AG04450 (cell line): Measurements from ENCODE around the gene KCNH8. TPM values are rescaled to one million over a fixed set of nuclear protein-coding genes. Genes with fewer than 3 reads are reported as not detected.

Experiments
- CTCF ChIA-PET: fragments of 300-600, 350-600 bp; formaldehyde crosslinking; extraction: SDS; loops from one replicate; lab custom pipeline; 2022; ENCODE audit warnings: antibody characterized with exemption, inconsistent platforms; lab: Charles Lee
- POLR2A ChIA-PET: fragments of 350-600 bp; formaldehyde crosslinking; extraction: SDS; loops from one replicate; lab custom pipeline; 2021; ENCODE audit warnings: antibody characterized with exemption, inconsistent platforms; lab: Yijun Ruan, JAX
- DNase-seq: peaks from one replicate; pipeline ENCODE4 v3.0.0-alpha.2; 2011; ENCODE audit warnings: low read depth, low spot score
- H3K27ac ChIP-seq: one replicate; pipeline ENCODE4 v1.5.1; 2012; ENCODE audit warnings: low read depth, low read length, control low read depth
- H3K27me3 ChIP-seq: one replicate; pipeline ENCODE4 v1.6.0; 2012; ENCODE audit warnings: low read length; ENCODE audit not compliant: control insufficient read depth, insufficient read depth
- H3K4me3 ChIP-seq: 2 replicates; pipeline ENCODE4 v1.5.1; 2011; ENCODE audit warnings: mild to moderate bottlenecking, low read depth, low read length, control low read depth
- H3K9me3 ChIP-seq: 2 replicates; pipeline ENCODE4 v1.5.1; 2012; ENCODE audit warnings: low read length; ENCODE audit not compliant: control insufficient read depth, insufficient read depth
- CTCF ChIP-seq: IDR thresholded peaks from 2 replicates; pipeline ENCODE4 v1.5.1; 2011; ENCODE audit warnings: low read depth, low read length, control low read depth, inconsistent platforms
- polyA plus RNA-seq: library from polyadenylated mRNA; depleted of rRNA; stranded (reverse); fragments of >200 nt; gene quantifications from 2 replicates; pipeline ENCODE4 v1.2.3, GENCODE V29; 2011

KCNH8 gene
- polyA plus RNA-seq, 1 experiment: not detected

DNA sequence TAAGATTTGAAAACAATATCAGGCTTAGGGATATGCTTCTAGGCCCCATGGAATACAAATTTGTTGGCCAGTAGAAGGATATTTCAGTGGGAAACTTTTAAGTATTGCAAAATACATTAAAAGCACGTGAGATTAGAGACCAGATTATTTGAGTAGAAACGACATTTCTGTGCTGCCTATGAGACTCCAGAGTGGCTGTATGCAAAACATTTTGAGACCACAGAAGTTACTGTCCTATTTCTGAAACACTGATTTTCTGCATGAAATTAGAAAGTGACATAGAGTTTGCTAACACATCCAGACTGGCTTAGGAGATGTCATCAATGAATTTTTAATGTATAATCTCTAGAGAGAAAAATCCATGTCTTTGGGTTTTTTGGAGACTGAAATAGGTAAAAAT is 99.8 kb downstream of the KCNH8 start:
- DNase-seq: no peak
- Histone ChIP-seq H3K9me3 (peaks cover 8% of the 10 kb centered on the region; the same call in 1 of the 2 replicates), H3K27me3 (no peaks in the 10 kb centered on the region), H3K27ac (no peak overlapping the region), H3K4me3 (no peak overlapping the region)
- no peak for TF ChIP-seq CTCF
- ChIA-PET CTCF (no interaction called here), POLR2A (no interaction called here)

DNA sequence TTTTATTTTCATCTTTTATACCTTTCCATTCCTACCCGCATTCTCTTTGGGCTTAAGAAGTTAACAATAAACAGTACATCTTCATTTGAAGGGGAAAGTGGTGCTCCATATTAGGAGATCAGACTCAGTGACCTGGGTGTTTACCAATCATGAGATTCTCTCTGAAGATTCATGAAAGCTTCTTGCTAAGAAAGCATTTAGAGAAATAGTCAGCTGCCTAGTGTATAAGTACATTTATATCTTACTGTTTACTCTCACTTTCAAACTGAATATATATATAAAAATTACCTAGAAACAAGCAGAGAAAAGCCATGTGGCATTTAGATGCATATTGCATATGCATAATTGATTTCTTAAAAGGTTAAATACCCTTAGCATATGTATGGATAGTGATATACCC is 100.5 kb downstream of the KCNH8 start:
- H3K27ac ChIP-seq: no peak overlapping the region
- ChIA-PET CTCF (no interaction called here), POLR2A (no interaction called here)
- H3K4me3 ChIP-seq: no peak overlapping the region
- no peak for TF ChIP-seq CTCF
- peaks cover 11% of the 10 kb centered on the region; the same call in 1 of the 2 replicates for H3K9me3 ChIP-seq
- no peak for DNase-seq
- no peaks in the 10 kb centered on the region for H3K27me3 ChIP-seq

GRCh38 chr3:19250959-19251610 is 102.8 kb downstream of the KCNH8 start:
- no peak overlapping the region for H3K4me3 ChIP-seq
- no peak overlapping the region for H3K27ac ChIP-seq
- H3K9me3 ChIP-seq: peaks cover 11% of the 10 kb centered on the region; the same call in 1 of the 2 replicates
- DNase-seq: no peak
- no peak for TF ChIP-seq CTCF
- ChIA-PET POLR2A (no interaction called here), CTCF (no interaction called here)
- no peaks in the 10 kb centered on the region for H3K27me3 ChIP-seq

DNA sequence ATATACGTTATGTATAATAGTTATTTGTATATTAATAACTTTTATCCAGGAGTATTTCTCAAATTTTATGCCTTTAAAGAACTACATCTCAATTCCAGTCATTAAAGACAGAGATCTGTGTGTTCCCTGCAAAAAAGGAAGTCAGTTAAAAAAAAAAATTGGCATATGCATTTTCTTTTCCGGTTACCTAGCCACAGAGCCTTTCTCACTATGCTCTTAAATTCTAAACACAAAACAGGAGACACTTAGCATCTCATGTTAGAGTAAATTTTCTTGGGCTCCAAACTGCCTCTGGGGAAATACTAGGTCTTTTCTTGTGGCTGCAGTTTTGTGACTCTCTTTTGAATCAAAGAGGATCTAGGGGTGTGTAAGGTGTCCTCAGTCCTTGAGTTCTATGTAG is 105.9 kb downstream of the KCNH8 start:
- Histone ChIP-seq H3K27ac (no peak overlapping the region), H3K9me3 (peaks cover 11% of the 10 kb centered on the region; the same call in 1 of the 2 replicates), H3K27me3 (no peaks in the 10 kb centered on the region), H3K4me3 (no peak overlapping the region)
- ChIA-PET POLR2A (no interaction called here), CTCF (no interaction called here)
- no peak for TF ChIP-seq CTCF
- no peak for DNase-seq

DNA sequence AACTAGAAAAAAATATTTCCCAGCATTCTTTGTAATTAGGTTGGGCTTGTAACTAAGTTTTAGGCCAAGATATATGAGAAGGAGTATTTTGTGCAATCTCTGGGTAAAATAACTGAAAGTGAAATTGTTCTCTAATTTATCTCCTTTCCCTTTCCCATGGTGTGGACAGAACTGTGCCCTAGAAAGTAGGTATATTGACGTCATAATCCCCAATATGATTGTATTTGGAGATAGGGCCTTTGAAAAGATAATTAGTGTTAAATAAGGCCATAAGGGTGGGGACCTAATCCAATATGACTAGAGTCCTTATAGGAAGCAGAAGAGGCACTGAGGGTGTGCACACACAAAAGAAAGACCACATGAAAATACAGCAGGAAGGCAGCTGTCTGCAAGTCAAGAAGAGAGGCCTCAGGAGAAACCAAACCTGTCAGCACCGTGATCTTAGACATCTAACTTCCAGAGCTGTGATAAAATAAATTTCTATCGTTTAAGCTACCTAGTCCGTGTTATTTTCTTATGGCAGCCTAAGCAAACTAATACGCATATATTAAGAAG is 106.6 kb downstream of the KCNH8 start:
- TF ChIP-seq CTCF: no peak
- POLR2A ChIA-PET: no interaction called here
- peaks cover 11% of the 10 kb centered on the region; the same call in 1 of the 2 replicates for H3K9me3 ChIP-seq
- DNase-seq: no peak
- H3K27ac ChIP-seq: no peak overlapping the region
- CTCF ChIA-PET: no interaction called here
- no peaks in the 10 kb centered on the region for H3K27me3 ChIP-seq
- no peak overlapping the region for H3K4me3 ChIP-seq
